HG03432 (cell line): ENCODE results near the gene GFOD1.
"Not testable (repeated sequence)": the region's sequence is repeated elsewhere in the genome, so short reads cannot be mapped to it uniquely, and the experiment has no call there.

Source experiments
- ATAC-seq: cut with Tn5 transposase; IDR thresholded peaks from one replicate; pipeline ENCODE4 v1.9.1; 2021; ENCODE audit warnings: mild to moderate bottlenecking, moderate library complexity; ENCODE audit not compliant: unreplicated experiment

The GFOD1 gene

GRCh38 chr6:13466304-13467215 lies 20.8 kb downstream of the GFOD1 start:
- ATAC-seq: no peak

GRCh38 chr6:13465734-13466133 lies 21.7 kb downstream of the GFOD1 start:
- ATAC-seq: no peak

GRCh38 chr6:13463941-13464340 lies 23.5 kb downstream of the GFOD1 start:
- ATAC-seq: no peak

- ATAC-seq: no peak
These were observed 24.1 kb downstream of the GFOD1 start for GRCh38 chr6:13463328-13463717.

- ATAC-seq: no peak
These were observed 24.7 kb downstream of the GFOD1 start for GRCh38 chr6:13462458-13463327.

- ATAC-seq: no peak
These were observed 25.6 kb downstream of the GFOD1 start for GRCh38 chr6:13461805-13462204.

- ATAC-seq: no peak
These were observed 26.1 kb downstream of the GFOD1 start for GRCh38 chr6:13461307-13461706.

- not testable (repeated sequence) for ATAC-seq
These were observed 27.1 kb downstream of the GFOD1 start for GRCh38 chr6:13460289-13460688.

- ATAC-seq: no peak
These were observed 29.8 kb downstream of the GFOD1 start for GRCh38 chr6:13457577-13457976.

- ATAC-seq: no peak
These were observed 31.8 kb downstream of the GFOD1 start for GRCh38 chr6:13455552-13455966.

GRCh38 chr6:13454286-13455221 lies 32.8 kb downstream of the GFOD1 start:
- ATAC-seq: peak; percentile 55

- ATAC-seq: peak; percentile 30
These were observed 33.6 kb downstream of the GFOD1 start for GRCh38 chr6:13453771-13454251.

GRCh38 chr6:13453153-13453552 lies 34.2 kb downstream of the GFOD1 start:
- no peak for ATAC-seq

GRCh38 chr6:13452346-13453117 lies 34.9 kb downstream of the GFOD1 start:
- ATAC-seq: no peak

GRCh38 chr6:13451181-13451895 lies 36.1 kb downstream of the GFOD1 start:
- ATAC-seq: no peak

GRCh38 chr6:13450628-13451027 lies 36.8 kb downstream of the GFOD1 start:
- ATAC-seq: no peak

GRCh38 chr6:13447949-13448724 lies 39.3 kb downstream of the GFOD1 start:
- no peak for ATAC-seq

- no peak for ATAC-seq
These were observed 41.0 kb downstream of the GFOD1 start for GRCh38 chr6:13446381-13446780.
